ENCODE measurements around the gene AJUBA.

DNA sequence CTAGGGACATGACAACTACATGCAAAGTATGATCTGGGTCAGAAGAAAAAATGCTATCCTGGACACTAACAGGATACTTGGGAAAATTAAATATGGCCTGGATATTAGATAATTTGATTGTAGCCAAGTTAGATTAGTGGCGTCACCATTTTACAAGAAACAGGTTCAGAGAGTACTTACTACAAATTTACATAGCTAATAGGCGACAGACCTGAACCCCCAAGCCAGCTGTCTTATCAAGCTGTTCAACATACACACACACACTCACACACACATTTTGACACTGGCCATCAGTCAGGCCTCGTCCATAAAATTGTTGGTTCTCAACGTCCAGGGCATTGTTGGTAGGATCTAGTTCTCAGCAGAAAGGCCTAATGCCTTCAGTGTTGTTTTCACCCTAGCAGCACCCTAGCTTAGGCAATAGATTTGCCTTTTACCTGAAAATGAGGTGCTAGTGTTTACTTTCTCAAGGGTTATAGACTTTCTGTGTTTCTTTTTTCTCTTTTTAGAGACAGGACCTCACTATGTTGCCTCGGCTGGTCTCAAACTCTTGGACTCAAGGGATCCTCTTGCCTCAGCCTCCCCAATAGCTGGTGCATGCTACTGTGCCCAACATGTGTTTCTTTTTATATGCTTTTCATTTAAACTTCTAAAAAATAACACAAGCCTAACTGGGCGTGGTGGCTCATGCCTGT is 30.9 kb upstream of the AJUBA start:
- TF ChIP-seq, protein P1, sequence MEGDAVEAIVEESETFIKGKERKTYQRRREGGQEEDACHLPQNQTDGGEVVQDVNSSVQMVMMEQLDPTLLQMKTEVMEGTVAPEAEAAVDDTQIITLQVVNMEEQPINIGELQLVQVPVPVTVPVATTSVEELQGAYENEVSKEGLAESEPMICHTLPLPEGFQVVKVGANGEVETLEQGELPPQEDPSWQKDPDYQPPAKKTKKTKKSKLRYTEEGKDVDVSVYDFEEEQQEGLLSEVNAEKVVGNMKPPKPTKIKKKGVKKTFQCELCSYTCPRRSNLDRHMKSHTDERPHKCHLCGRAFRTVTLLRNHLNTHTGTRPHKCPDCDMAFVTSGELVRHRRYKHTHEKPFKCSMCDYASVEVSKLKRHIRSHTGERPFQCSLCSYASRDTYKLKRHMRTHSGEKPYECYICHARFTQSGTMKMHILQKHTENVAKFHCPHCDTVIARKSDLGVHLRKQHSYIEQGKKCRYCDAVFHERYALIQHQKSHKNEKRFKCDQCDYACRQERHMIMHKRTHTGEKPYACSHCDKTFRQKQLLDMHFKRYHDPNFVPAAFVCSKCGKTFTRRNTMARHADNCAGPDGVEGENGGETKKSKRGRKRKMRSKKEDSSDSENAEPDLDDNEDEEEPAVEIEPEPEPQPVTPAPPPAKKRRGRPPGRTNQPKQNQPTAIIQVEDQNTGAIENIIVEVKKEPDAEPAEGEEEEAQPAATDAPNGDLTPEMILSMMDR (IDR thresholded peaks at IDR 0.05; ENCODE audit: low read depth, low read length): no peak
- TF ChIP-seq EZH2phosphoT487 (IDR thresholded peaks at IDR 0.05; ENCODE audit: low read depth): no peak
